SK-N-MC (cell line): ENCODE data around the gene AFDN.

ENCODE experiments used
- EZH2 ChIP-seq: fragments of 200-600 bp; sonication (generic); IDR thresholded peaks from one replicate; pipeline ENCODE4 v1.6.1; 2017; ENCODE audit warnings: antibody characterized with exemption
- FOXP2 ChIP-seq: optimal IDR thresholded peaks from 2 replicates; pipeline ENCODE3; 2011; ENCODE audit warnings: mild to moderate bottlenecking, moderate library complexity; ENCODE audit not compliant: insufficient read depth; ENCODE audit errors: extremely low read length, control extremely low read depth
- POLR2AphosphoS5 ChIP-seq: IDR thresholded peaks from 2 replicates; pipeline ENCODE4 v1.6.1; 2012; ENCODE audit warnings: mild to moderate bottlenecking, low read depth, low read length, borderline replicate concordance

DNA sequence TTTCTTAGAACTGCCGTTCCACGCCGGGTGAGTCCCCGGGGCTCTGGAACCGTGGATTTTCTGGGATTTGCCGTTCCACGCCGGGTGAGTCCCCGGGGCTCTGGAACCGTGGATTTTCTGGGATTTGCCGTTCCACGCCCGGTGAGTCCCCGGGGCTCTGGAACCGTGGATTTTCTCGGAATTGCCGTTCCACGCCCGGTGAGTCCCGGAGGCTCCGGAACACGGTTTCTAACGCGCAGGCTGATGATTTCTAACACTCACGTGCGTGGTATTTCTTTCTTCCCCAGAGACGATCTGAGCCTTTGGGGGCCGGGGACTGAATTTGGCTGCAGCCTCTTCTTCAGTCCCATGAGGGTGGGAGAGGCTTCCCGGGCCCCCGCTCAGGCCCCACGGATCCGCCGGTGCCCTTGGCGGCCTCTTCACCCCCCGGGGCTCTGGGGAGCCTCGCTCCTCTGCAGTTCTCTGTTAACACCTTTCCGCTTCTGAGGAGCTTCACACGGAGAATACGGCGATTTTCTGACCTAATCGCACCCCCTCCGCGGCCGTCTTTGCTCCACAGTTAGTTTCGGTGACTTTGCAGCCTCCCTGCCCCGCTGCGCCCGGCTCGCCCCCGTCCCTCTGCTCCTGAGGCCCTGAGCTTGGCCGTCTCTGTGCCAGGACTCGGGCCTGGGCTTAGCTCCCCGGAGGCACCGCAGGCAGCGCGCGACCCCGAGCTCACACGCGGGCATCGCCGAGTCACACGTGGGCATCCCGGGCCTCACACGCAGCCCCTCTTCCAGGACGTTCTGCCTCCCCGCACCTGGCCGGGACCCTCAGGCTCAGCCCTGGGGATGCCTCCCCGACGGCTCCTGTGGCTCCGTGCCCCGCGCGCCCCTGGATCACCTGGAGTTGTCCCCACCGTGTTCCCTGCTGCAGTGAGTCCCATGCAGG, 163.6 kb downstream of the AFDN start:
- TF ChIP-seq POLR2AphosphoS5: no peak
- no peak for TF ChIP-seq EZH2
- no peak for TF ChIP-seq FOXP2
